ENCODE measurements around the gene SMARCD3. TPM values are rescaled to one million over a fixed set of nuclear protein-coding genes. Genes with fewer than 3 reads are reported as not detected.

SMARCD3 gene
- total and polyA plus RNA-seq, 4 donors, result 1.8 to 5.6 (median 2.1) TPM

GRCh38 chr7:151208253-151208862, 40.1 kb downstream of the SMARCD3 start:
- 69% methylated on average over 9 of the region's 9 CpGs for WGBS
- no peak overlapping the region for H3K27ac ChIP-seq (ENCODE audit: low read depth in 1 of 2, low read length in 2 of 2)
- DNase-seq (ENCODE audit: low spot score), result no peak

GRCh38 chr7:151207804-151208203, 40.7 kb downstream of the SMARCD3 start:
- 74% methylated on average over 12 of the region's 12 CpGs for WGBS
- H3K4me1 ChIP-seq (ENCODE audit: control insufficient read depth in 4 of 4, insufficient read depth in 4 of 4, low read length in 3 of 4), result no peaks in the 10 kb centered on the region
- peaks cover 0 to 2% (median under 1%) of the 10 kb centered on the region in 4 donors for H3K36me3 ChIP-seq (ENCODE audit: control insufficient read depth in 4 of 4, insufficient read depth in 3 of 4, low read depth in 1 of 4, low read length in 3 of 4)
- no peak for DNase-seq (ENCODE audit: low spot score)
- no peaks in the 10 kb centered on the region for H3K9me3 ChIP-seq (ENCODE audit: control insufficient read depth in 4 of 4, low read length in 3 of 4)
- H3K4me3 ChIP-seq (ENCODE audit: low read depth in 1 of 3, low read length in 3 of 3), result no peak overlapping the region
- H3K9ac ChIP-seq (ENCODE audit: low read depth in 1 of 2, low read length in 2 of 2), result no peak overlapping the region
- H3K27me3 ChIP-seq (ENCODE audit: control insufficient read depth in 4 of 4, insufficient read depth in 4 of 4, low read length in 3 of 4), result peaks cover 0 to 12% (median 0%) of the 10 kb centered on the region in 4 donors
- H3K27ac ChIP-seq (ENCODE audit: low read depth in 1 of 2, low read length in 2 of 2), result no peak overlapping the region
- TF ChIP-seq GABPA (IDR thresholded peaks at IDR 0.05 in 1 of 2, conservative IDR thresholded peaks at IDR 0.05 in 1 of 2) (no peak), ATF3 (IDR thresholded peaks at IDR 0.05) (no peak), MAX (IDR thresholded peaks at IDR 0.05) (no peak), RXRA (IDR thresholded peaks at IDR 0.05) (no peak), FOXA1 (IDR thresholded peaks at IDR 0.05) (no peak), TAF1 (conservative IDR thresholded peaks at IDR 0.05) (no peak), NR2F2 (IDR thresholded peaks at IDR 0.05) (no peak), ZBTB33 (IDR thresholded peaks at IDR 0.05) (no peak), JUND (IDR thresholded peaks at IDR 0.05) (no peak), REST (IDR thresholded peaks at IDR 0.05) (no peak), YY1 (IDR thresholded peaks at IDR 0.05) (no peak), CTCF (IDR thresholded peaks at IDR 0.05; ENCODE audit: low read depth, low read length, missing input control) (no peak)

More at GRCh38 chr7:151208253-151208862, 40.1 kb downstream of the SMARCD3 start:
- H3K4me3 ChIP-seq (ENCODE audit: low read depth in 1 of 3, low read length in 3 of 3), result no peak overlapping the region
- no peaks in the 10 kb centered on the region for H3K9me3 ChIP-seq (ENCODE audit: control insufficient read depth in 4 of 4, low read length in 3 of 4)
- H3K36me3 ChIP-seq (ENCODE audit: control insufficient read depth in 4 of 4, insufficient read depth in 3 of 4, low read depth in 1 of 4, low read length in 3 of 4), result peaks cover 1 to 7% (median 3%) of the 10 kb centered on the region in 4 donors
- no peaks in the 10 kb centered on the region for H3K4me1 ChIP-seq (ENCODE audit: control insufficient read depth in 4 of 4, insufficient read depth in 4 of 4, low read length in 3 of 4)
- H3K9ac ChIP-seq (ENCODE audit: low read depth in 1 of 2, low read length in 2 of 2), result no peak overlapping the region
- peaks cover 0 to 12% (median 0%) of the 10 kb centered on the region in 4 donors for H3K27me3 ChIP-seq (ENCODE audit: control insufficient read depth in 4 of 4, insufficient read depth in 4 of 4, low read length in 3 of 4)
- TF ChIP-seq HNF4A (conservative IDR thresholded peaks at IDR 0.05), result no peak
- no peak for TF ChIP-seq TAF1 (conservative IDR thresholded peaks at IDR 0.05)
- TF ChIP-seq FOXA1 (IDR thresholded peaks at IDR 0.05), result no peak
